ENCODE results near the gene HEMGN. TPM values are rescaled to one million over a fixed set of nuclear protein-coding genes. Genes with fewer than 3 reads are reported as not detected.

Gene HEMGN
- total RNA-seq, 4 donors from 2014 or later, result not detected

- TF ChIP-seq POLR2AphosphoS5 (IDR thresholded peaks at IDR 0.05), result peak; percentile 90 to 98 (median 97)
- peak; percentile 35 to 68 (median 47) for TF ChIP-seq CTCF (IDR thresholded peaks at IDR 0.05)
- peak; percentile 56 for TF ChIP-seq EP300 (IDR thresholded peaks at IDR 0.05; ENCODE audit: low read depth)
- peak; percentile 96 for TF ChIP-seq POLR2A (IDR thresholded peaks at IDR 0.05)
- Histone ChIP-seq H3K36me3 (no peaks in the 10 kb centered on the region), H3K4me1 (peaks cover 0 to 35% (median 12%) of the 10 kb centered on the region in 4 donors), H3K4me3 (peak within 1 kb of the TSS; percentile 49 to 62 (median 52)), H3K27me3 (peaks cover 15% of the 10 kb centered on the region), H3K27ac (peak within 1 kb of the TSS; percentile 94 to 98 (median 96)), H3K9me3 (no peaks in the 10 kb centered on the region)
- in situ Hi-C loops (cut with MboI; ENCODE audit: low pct_ligation_motif_present in 1 of 4, low pct_unique_long_range_greater_than_20kb in 1 of 4, low sequenced_read_pairs in 3 of 4), result loop anchor here in 3 of 4 donors (10.0 to 25.0 kb wide), 3 partner anchors 113 to 340 kb away; partner anchors contain the start of gene TBC1D2 (in 2 of the 3)
- DNase-seq, result peak; percentile 98
- intact Hi-C loops (cut with DNase I; ENCODE audit: low total_unique reads), result loop anchor here (5.0 kb wide), 1 partner anchor 60 kb away; the partner anchor contains the start of gene ANP32B
- 0 to 1% methylated on average over 6 to 53 of the region's 54 CpGs for WGBS, 2 donors (ENCODE audit: low coverage in 1 of 2)
Observed at GRCh38 chr9:97921959-97922724, 15.8 kb downstream of the HEMGN start, which contains the start of gene TRMO. Gene TRMO (minus strand): TSS chr9:97922500. CDS start chr9:97922493, 7 bp downstream.

- TF ChIP-seq EP300 (IDR thresholded peaks at IDR 0.05; ENCODE audit: low read depth), result no peak
- no peak for TF ChIP-seq CTCF (IDR thresholded peaks at IDR 0.05)
- TF ChIP-seq POLR2AphosphoS5 (IDR thresholded peaks at IDR 0.05), result no peak
- TF ChIP-seq POLR2A (IDR thresholded peaks at IDR 0.05), result no peak
- peaks cover 0 to 35% (median 12%) of the 10 kb centered on the region in 4 donors for H3K4me1 ChIP-seq
- H3K27me3 ChIP-seq, result no peaks in the 10 kb centered on the region
- in situ Hi-C loops (cut with MboI; ENCODE audit: low pct_ligation_motif_present in 1 of 4, low pct_unique_long_range_greater_than_20kb in 1 of 4, low sequenced_read_pairs in 3 of 4), result loop anchor here in 3 of 4 donors (25.0 kb wide), 2 partner anchors 118 to 343 kb away; partner anchors contain the start of gene TBC1D2 (in 2 of the 3)
- H3K36me3 ChIP-seq, result peaks cover 0 to 5% (median 0%) of the 10 kb centered on the region in 4 donors
- intact Hi-C loops (cut with DNase I; ENCODE audit: low total_unique reads), result no loop called here
- no peak overlapping the region for H3K4me3 ChIP-seq
- H3K27ac ChIP-seq, result peak overlapping the region in 1 of 4 donors; percentile 13
- DNase-seq, result no peak
- H3K9me3 ChIP-seq, result no peaks in the 10 kb centered on the region
Observed at GRCh38 chr9:97919217-97919813, 18.7 kb downstream of the HEMGN start.

GRCh38 chr9:97918611-97919010, 19.4 kb downstream of the HEMGN start:
- Histone ChIP-seq H3K36me3 (peaks cover 0 to 6% (median 0%) of the 10 kb centered on the region in 4 donors), H3K4me1 (peaks cover 0 to 31% (median 12%) of the 10 kb centered on the region in 4 donors), H3K27me3 (no peaks in the 10 kb centered on the region), H3K9me3 (no peaks in the 10 kb centered on the region), H3K4me3 (no peak overlapping the region), H3K27ac (peak overlapping the region in 1 of 4 donors; percentile 13)
- in situ Hi-C loops (cut with MboI; ENCODE audit: low pct_ligation_motif_present in 1 of 4, low pct_unique_long_range_greater_than_20kb in 1 of 4, low sequenced_read_pairs in 3 of 4), result loop anchor here in 3 of 4 donors (25.0 kb wide), 2 partner anchors 119 to 344 kb away; partner anchors contain the start of gene TBC1D2 (in 2 of the 3)
- no peak for DNase-seq
- TF ChIP-seq EP300 (IDR thresholded peaks at IDR 0.05; ENCODE audit: low read depth) (no peak), POLR2AphosphoS5 (IDR thresholded peaks at IDR 0.05) (no peak), POLR2A (IDR thresholded peaks at IDR 0.05) (no peak), CTCF (IDR thresholded peaks at IDR 0.05) (no peak)
- intact Hi-C loops (cut with DNase I; ENCODE audit: low total_unique reads), result no loop called here
- WGBS, 2 donors (ENCODE audit: low coverage in 1 of 2), result 83 to 90% methylated on average over 4 of the region's 4 CpGs

GRCh38 chr9:97911970-97912369, 26.0 kb downstream of the HEMGN start:
- no peaks in the 10 kb centered on the region for H3K9me3 ChIP-seq
- TF ChIP-seq POLR2AphosphoS5 (IDR thresholded peaks at IDR 0.05), result no peak
- TF ChIP-seq CTCF (IDR thresholded peaks at IDR 0.05), result no peak
- peaks cover 0 to 40% (median 14%) of the 10 kb centered on the region in 4 donors for H3K36me3 ChIP-seq
- no peak overlapping the region for H3K4me3 ChIP-seq
- no peaks in the 10 kb centered on the region for H3K27me3 ChIP-seq
- intact Hi-C loops (cut with DNase I; ENCODE audit: low total_unique reads) (no loop called here), in situ Hi-C loops (cut with MboI; ENCODE audit: low pct_ligation_motif_present in 1 of 4, low pct_unique_long_range_greater_than_20kb in 1 of 4, low sequenced_read_pairs in 3 of 4) (loop anchor here in 3 of 4 donors (25.0 kb wide), 2 partner anchors 125 to 350 kb away; partner anchors contain the start of gene TBC1D2 (in 2 of the 3))
- no peak for DNase-seq
- peaks cover 0 to 14% (median 2%) of the 10 kb centered on the region in 4 donors for H3K4me1 ChIP-seq
- WGBS, 2 donors (ENCODE audit: low coverage in 1 of 2), result 48 to 50% methylated on average over 1 of the region's 1 CpG
- H3K27ac ChIP-seq, result no peak overlapping the region
